ENCODE results near the gene ATF2.
"Not testable (repeated sequence)": the region's sequence is repeated elsewhere in the genome, so short reads cannot be mapped to it uniquely, and the experiment has no call there.

The ATF2 gene

GRCh38 chr2:175158894-175159293 lies 9.1 kb downstream of the ATF2 start:
- DNase-seq, result no peak

- DNase-seq, result no peak
These were observed 11.5 kb downstream of the ATF2 start for GRCh38 chr2:175156534-175156933.

- no peak for DNase-seq
These were observed 13.3 kb downstream of the ATF2 start for GRCh38 chr2:175154661-175155082.

- DNase-seq, result no peak
These were observed 15.8 kb downstream of the ATF2 start for GRCh38 chr2:175152242-175152641.

- no peak for DNase-seq
These were observed 16.2 kb downstream of the ATF2 start for GRCh38 chr2:175151791-175152190.

GRCh38 chr2:175147186-175147585 lies 20.8 kb downstream of the ATF2 start:
- DNase-seq, result no peak

- DNase-seq, result no peak
These were observed 24.3 kb downstream of the ATF2 start for GRCh38 chr2:175143678-175144077.

- DNase-seq, result no peak
These were observed 24.8 kb downstream of the ATF2 start for GRCh38 chr2:175143191-175143590.

GRCh38 chr2:175140332-175140731 lies 27.7 kb downstream of the ATF2 start:
- no peak for DNase-seq

- no peak for DNase-seq
These were observed 30.2 kb downstream of the ATF2 start for GRCh38 chr2:175137793-175138192.

GRCh38 chr2:175136334-175137215 lies 31.4 kb downstream of the ATF2 start:
- no peak for DNase-seq

GRCh38 chr2:175135862-175136261 lies 32.1 kb downstream of the ATF2 start:
- no peak for DNase-seq

GRCh38 chr2:175135177-175135576 lies 32.8 kb downstream of the ATF2 start:
- DNase-seq, result no peak

- DNase-seq, result no peak
These were observed 36.8 kb downstream of the ATF2 start for GRCh38 chr2:175131252-175131651.

GRCh38 chr2:175126661-175127060 lies 41.3 kb downstream of the ATF2 start:
- DNase-seq, result no peak

GRCh38 chr2:175123254-175123653 lies 44.7 kb downstream of the ATF2 start:
- no peak for DNase-seq

GRCh38 chr2:175111200-175111657 lies 56.8 kb downstream of the ATF2 start:
- peak; percentile 12 for DNase-seq

- DNase-seq, result not testable (repeated sequence)
These were observed 59.9 kb downstream of the ATF2 start for GRCh38 chr2:175108091-175108490.

GRCh38 chr2:175107146-175107545 lies 60.9 kb downstream of the ATF2 start:
- DNase-seq, result no peak

GRCh38 chr2:175103191-175103590 lies 64.8 kb downstream of the ATF2 start:
- DNase-seq, result no peak

- DNase-seq, result no peak
These were observed 66.5 kb downstream of the ATF2 start for GRCh38 chr2:175101514-175101913.

GRCh38 chr2:175097297-175097696 lies 70.7 kb downstream of the ATF2 start:
- DNase-seq, result no peak

- not testable (repeated sequence) for DNase-seq
These were observed 83.9 kb downstream of the ATF2 start for GRCh38 chr2:175084117-175084516.

- DNase-seq, result no peak
These were observed 87.5 kb downstream of the ATF2 start for GRCh38 chr2:175080479-175080878.

GRCh38 chr2:175076272-175076671 lies 91.7 kb downstream of the ATF2 start:
- DNase-seq, result no peak

Measured in KG1 (cell line).